ENCODE measurements around the gene COMT. TPM values are rescaled to one million over a fixed set of nuclear protein-coding genes. Genes with fewer than 3 reads are reported as not detected.
"Not testable (repeated sequence)": the region's sequence is repeated elsewhere in the genome, so short reads cannot be mapped to it uniquely, and the experiment has no call there.

The COMT gene
- total RNA-seq = 459 and 555 TPM in 2 replicates
- polyA plus RNA-seq (2012) = 331 TPM

DNA sequence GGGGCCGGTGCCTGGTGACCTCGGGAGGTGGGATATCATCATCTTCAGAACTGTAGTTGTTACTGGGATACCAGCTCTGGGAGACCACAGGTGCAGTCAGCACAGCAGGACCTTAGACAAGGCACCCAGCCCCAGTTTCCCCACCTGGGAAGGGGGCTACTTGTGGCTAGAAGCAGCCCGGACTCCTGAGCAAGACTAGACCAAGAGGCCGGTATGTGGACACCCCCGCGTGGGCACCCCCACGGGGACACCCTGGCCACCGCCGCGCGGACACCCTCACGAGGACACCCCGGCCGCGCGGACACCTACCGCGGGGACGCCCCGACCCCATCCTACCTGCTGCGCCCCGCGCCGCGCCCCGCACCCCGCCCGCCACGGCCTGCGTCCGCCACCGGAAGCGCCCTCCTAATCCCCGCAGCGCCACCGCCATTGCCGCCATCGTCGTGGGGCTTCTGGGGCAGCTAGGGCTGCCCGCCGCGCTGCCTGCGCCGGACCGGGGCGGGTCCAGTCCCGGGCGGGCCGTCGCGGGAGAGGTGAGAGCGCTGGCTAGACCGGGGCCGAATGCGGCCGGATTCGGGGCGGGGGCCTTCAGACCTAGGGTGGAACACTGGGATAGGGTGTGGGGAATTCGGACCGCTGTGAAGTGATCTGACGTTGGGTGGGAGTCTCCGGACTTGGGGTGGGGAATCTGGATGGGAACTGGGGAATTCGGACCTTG, at the start of gene COMT, which contains the start of gene TXNRD2:
TSS of gene COMT (plus strand) at position 408 of the 718 bp plus-strand sequence. CDS start 20,755 bp downstream, outside the sequence.
TSS of gene TXNRD2 (minus strand) at position 454 of the 718 bp plus-strand sequence. CDS start at position 439, 15 bp downstream.
- DNase-seq (ENCODE audit: low read depth) = peak; percentile 76

DNA sequence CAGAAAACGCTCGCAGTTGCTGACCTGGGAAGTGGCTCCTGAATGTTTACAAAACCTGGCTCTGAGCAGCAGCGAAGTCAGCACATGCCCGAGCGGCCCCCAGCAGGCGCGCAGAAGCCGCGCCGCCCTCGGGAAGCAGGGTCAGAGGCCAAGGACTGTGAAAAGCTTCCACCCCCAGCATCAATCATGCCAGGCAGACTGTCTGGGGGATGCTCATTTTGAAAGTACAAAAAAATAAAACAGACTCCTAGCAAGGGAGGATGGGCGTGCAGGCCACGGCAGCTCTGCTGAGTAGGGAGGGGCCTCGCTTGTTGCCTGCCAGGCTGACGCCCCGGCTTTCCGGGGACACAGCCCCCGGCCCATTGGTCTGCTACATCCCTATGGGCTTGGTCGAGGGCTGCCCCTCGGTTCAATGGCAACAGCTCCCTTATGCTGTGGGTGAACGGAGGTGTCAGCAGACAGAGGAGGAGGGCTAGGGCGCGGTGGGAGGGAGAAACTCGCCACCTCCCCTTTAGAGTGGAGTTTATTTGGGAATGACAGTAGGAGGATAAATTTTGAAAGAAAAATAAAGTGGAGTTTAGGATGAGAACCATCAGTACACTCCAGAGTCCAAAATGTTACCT, 49.2 kb upstream of the COMT start:
- DNase-seq (ENCODE audit: low read depth) = no peak

DNA sequence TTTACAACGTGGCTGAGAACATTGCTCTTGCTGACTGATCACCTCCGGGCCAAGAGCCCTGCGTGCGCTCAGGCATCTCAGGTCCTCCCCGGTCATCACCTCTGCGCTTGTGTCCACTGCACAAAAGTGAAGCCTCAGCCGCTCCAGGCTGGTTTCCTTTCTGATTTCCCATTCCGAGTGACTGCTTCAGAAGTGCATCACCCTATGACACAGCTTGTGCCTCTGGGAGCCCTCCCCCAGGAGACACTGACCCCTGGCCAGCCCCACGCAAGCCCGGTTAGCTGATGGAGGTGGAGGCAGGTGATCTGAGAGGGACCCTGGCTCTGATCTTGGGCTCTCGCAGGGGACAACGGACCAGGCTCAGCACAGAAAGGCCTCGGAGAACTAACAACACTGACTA, 48.6 kb upstream of the COMT start:
- no peak for DNase-seq (ENCODE audit: low read depth)

DNA sequence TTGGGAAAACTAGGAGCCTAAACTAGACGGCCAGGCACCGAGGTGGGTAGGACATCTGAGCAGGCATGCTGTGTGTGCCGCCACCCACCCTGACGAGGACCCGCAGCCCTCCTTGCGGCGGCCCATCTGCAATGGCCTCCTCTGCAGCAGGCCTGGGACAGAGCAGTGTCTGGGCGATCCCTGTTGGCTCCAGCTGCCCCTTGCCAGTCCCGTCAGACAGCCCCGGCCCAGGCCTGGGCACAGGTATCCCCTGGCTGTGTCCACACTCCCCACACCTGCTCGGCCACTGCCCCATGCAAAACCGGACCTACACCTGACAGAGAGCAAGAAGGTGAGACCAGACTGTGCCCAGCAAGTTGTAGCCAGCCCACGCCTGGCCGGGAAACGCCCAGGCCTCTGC, 48.2 kb upstream of the COMT start:
- DNase-seq (ENCODE audit: low read depth) = no peak

DNA sequence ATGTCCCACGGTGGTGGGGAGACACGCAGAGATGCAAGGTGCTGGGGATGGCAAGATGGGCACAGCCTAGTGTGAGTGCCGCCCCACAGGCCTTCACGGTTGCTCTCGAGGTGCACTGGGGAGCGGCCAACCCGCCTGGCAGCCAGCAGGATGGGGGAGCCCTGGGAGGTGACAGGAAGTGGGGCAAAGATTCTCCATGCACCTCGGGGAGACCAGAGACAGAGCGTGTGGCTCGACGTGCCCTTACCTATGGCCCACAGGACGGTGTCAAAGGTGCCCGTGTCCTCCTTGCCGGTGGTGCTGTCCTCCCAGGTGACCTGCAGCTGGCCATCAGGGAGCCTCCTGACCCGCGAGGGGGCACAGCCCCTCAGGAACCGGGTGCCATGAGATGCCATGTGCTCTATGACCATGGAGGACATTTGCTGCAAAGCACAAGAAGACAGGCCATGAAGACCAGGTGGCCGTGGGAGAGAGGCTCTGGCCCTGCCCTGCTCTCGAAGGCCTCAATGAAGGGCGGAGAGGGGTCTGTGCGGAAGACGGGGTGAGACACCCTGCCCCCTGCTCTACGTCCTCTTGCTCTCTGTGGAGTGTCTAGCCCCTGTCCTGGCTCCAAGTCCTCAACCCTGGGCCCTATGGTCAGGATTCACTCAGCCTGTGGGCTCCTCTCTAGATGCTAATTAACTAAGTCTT, 46.3 kb upstream of the COMT start:
- no peak for DNase-seq (ENCODE audit: low read depth)

DNA sequence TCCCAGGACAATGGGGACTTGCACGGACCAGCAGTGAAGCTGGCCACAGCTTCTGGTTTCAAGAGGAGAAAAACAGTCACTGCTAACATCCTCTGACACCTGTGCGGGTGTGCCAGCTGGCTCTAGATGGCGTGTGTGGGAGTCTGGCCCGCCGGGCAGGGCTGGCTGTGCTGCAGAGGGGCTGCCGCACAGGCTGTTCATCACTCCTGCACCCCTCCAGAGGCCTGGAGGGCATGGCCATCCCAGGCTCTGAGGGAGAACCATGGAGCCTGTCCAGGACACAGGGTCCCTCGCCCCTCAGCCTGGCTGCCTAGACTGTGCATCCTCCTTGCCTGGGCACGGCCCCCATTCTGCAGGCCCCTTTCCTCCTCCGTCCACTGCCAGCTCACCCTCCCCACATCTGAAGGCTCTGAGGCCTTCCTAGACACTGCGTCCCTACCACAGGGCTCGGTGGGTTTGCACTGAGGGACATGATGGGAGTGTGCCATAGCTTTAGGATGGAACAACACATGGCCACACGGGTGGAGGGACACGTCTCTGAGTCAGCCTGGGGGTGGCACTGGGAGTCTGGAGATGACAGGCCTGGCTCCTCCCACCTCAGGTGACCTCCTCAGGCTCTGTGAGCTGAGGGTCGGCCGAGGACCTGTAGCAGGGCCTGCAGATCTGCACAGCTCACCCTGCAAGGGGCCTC, 44.8 kb upstream of the COMT start:
- no peak for DNase-seq (ENCODE audit: low read depth)

DNA sequence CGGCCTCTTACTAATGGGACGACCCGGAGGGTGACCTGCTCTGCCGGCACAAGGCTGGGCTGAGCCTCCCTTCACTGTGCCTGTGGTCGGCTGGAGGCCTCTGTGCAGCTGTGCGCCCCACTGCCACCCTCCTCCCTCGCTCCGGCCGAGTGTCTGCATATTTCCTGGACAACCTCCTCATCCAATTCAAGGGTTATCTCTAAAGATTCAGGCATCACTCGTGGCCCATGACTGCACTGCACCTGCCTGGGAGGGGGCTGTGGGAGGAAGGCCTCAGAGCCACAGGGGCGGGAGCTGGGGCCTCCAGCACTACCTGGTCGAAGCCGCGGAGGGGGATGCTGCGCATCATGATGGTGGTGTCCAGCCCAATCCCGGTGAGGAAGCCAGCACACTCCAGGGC, 43.8 kb upstream of the COMT start:
- no peak for DNase-seq (ENCODE audit: low read depth)

DNA sequence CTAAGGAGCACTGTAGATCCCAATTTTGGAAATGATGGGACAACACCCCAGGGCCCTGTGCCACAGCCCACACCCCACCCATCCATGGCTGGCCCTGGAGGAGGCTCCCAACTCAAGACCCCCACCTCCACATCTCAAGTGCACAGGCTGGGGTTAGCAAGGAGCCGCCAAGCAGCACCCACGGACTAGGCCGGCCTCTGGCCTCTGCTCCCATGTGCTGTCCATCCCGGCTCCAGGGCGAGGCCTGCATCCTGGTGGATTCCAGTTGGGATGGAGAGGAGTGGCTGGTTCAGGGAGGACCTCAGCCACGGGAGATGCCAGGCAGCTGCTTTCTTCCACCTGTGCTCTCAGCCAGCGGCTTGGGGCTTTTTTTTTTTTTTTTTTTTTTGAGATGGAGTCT, 43.4 kb upstream of the COMT start:
- DNase-seq (ENCODE audit: low read depth) = no peak

DNA sequence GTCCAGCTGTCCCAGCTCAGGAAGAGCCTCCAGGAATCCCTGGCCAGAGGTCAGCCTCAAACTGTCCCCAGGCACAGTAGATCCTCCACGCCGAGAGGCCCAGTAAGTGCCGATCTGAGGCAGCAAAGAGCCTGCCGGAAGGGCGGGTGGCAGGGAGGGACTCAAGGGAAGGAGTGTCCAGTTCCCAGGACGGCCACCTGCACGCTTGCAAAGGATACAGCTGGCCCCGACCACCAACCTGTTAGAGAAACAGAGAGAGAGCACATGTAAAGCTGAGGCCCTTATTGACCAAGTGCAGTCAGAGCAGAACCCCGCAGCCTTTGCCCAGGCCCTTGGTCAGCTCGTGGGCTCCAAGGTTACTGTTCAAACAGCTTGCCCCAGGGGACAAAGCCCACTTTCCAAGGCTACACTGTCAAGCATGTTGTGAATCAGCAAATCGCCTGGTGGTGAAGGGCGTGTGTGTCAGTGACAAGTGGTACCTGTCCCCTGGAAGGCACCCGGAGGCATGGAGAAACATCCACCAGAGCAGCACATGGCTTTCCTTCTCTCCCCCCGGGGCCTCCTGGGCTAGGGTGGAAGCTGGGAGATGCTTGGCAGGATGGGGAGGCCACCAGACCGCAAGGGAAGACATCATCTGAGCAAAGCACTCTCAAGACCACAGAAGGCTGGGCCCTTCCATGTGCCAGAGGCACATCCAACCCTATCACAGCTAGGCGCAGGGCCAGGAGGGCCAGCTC, 42.6 kb upstream of the COMT start:
- no peak for DNase-seq (ENCODE audit: low read depth)

DNA sequence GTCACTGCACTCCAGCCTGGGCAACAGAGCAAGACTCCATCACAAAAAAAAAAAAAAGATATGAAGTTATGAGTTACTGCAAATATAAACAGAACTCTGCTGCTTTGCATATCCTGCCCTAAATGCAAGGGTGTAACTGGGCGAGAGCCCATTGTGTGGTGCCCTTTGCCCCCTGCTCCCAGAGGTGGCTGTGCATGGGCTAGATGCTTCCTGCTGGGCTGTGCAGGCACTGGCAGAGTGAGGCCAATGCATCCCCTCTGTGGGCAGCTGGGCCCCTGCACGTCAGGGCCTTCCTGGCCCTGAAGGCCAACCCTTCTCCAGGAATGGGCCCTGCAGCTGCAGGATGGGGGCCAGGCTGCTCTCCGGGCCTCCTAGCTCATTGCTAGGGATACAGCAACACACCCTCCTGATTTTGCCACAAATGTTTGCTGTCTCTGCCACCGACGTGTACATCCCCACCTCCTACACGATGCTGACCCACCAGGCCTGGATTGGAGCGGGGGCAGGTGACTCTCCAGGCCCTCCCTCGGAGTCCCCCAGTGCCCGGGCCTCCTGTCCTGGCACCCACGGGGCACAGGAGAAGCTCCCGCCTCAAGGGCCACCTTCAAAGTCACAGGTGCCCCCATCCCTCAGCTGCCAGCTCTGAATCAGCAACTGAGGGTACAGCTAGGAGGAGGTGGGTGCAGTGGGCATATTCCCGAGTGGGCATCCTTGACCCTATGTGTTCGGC, 40.7 kb upstream of the COMT start:
- DNase-seq (ENCODE audit: low read depth) = no peak

DNA sequence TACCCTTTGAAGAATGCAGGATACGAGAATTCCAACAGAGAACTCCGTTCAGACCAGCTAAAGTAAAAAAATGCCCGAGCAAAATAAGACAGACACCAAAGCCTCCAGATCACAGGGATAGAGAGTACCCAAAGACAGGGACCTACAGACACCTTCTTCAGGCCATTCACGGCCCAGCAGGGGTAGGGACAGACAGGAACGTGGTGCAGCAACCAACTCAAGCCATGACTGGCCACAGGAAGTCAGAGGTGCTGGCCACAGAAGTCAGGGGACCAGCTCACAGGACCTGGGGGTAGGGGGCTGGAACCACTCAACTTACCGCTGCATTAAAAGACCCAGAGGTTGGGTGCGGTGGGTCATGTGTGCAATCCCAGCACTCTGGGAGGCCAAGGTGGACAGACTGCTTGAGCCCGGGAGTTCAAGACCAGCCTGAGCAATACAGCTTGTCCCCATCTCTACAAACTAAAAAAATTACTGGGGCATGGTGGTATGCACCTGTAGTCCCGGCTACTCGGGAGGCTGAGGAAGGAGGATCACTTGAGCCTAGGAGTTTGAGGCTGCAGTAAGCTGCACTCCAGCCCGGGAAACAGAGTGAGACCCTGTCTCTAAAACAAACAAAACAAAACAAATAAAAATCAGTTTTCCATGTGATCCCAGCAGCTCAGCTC, 39.9 kb upstream of the COMT start:
- DNase-seq (ENCODE audit: low read depth) = no peak

DNA sequence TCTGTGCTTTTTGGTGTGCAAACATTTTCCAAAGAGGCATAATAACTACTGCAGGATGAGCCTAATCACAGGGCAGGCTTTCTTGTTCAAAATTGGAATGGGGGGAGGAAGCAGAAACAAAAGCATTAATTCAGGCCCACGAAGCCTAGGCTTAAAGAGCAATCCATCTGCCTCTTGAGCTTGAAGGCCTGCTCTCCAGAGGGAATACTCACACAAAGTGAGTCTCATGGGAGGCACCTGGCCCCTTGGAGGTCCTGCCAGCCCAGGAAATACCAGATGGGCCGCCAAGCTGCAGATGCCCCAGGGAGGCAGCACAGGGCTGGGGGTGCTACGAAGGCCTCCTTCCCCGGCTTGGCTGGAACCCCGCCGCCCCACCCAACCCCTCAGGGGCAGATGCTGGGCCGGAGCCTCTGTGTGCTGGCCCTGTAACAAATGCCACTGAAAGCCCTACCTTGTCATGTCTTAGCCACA, 39.3 kb upstream of the COMT start:
- DNase-seq (ENCODE audit: low read depth) = no peak

DNA sequence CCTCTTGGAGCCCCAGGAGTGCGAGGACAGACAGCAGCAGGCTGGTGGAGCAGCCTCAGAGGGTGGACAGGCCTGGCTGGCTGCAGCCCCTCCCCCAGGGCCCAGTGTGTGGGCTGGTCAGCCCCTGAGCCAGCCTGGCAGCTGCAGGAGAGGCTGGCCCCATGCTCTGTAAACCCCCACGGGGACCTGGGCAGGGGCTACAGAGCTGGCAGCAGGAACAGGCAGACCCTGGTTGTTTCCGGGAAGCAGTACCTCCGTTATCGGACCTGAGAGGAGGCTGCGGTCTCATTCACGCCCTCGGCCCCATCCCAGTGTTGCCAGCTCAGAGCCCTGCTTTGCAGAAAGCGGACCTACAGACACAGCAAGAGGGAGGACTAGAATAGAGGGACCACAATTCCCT, 38.5 kb upstream of the COMT start:
- DNase-seq (ENCODE audit: low read depth) = peak; percentile 84

DNA sequence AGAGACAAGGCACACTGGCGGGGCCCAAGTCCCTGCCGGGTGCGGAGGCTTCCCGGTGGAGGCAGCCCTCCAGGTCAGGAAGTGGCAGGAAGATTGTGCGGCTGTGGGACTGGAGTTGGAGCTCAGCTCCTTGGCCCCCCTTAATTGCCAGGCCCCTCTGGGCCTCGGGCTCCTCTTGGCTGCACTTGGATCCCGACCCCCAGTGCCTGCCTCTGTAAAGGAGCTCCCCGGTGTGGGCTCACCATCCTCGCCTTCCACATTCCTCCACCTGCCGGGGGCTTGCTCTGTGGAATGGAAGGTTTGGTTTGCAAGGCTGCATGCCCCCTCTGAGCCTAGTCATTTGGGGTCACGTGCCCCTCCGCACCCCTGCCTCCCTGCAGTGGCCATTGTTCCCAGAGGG, 38.1 kb upstream of the COMT start:
- no peak for DNase-seq (ENCODE audit: low read depth)

DNA sequence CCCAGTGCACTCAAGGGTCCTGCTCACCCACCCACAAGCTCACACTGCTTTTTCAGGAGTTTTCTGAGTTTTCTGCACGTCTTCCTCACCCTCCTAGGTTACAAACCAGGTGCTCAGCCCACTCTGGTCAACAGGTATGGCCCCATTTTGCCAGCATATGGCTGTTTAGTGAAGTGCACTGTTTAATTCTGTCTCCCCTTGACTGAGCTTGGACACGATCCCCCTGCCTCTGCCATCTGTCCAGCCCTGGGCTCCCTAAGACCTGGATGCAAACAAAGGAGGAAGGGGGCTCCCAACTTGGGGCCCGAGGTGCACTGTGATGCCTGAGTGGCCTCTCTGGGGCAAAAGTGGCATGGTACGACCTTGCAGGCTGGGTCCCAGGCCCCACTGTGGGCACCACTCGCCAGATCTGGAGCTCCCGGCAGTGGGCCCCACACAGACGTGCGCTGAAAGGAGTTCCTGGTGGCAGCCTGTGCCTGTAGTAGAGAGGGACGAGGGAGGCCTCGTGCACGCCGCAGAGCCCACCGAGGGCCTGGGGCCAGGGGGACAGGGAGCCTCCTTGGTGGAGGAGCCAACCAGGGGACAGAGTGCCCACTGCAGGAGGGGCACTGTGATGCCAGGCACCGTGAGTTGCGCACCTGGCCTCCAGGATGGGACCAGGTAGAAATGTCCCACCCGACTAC, 37.3 kb upstream of the COMT start:
- no peak for DNase-seq (ENCODE audit: low read depth)

DNA sequence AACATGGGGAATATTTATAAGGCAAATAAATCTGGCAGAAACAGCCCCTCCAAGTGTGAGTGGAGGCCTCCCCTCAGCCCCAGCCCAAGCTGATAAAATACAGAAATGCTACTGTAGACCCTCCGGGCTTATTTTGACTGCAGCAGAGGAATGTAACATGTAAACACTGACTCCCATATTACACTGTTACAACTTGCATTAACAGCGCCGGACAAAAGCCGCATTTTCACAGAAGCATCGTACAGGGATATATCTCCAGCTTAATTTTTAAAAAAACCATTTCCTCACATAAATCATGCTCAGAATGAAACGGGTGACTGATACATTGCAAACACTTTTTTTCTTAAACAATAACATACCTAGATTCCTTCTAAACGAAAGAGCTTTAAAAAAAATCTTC, 36.6 kb upstream of the COMT start:
- no peak for DNase-seq (ENCODE audit: low read depth)

DNA sequence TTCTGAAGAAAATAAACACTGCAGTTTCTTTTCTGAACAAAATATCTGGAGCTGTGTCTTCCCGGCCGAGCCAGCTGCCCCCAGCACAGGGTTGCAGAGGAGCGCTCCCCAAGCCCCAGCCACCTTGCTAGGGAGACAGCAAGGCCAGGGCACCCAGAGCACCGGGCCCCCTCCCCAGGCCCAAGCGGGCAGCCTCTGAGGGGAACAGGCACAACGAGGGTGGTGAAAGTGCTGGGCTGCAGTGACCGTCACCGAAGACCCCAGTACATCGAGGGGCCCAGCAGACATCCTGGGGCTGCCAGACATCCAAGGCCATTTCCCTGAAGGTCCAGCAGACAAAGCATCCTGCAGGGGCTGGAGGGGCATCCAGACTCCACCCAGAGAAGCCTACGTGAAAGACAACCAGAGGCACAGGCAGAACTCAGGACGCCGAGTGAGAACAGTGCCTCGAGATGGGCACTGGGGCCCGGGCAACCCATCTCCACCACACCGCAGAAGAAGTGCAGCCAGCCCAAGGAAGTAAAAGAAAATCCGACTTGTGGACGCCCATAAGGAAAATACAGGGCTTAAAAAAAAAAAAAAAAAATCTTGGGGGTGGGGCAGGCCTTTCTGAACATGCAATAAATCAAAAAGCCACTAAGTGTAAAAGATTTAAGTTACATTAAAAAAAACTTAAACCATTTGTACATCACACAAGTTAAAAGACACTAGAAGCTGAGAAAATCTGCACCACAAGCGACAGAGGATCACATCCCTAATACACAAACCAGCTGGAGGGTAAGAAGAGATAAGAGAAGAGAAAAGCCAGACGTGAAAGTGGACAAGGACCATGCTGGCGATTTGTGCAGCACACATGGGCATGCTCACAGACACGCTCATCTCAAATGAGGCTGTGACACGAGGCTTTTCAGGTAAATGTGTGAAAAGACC, 36.0 kb upstream of the COMT start:
- DNase-seq (ENCODE audit: low read depth) = no peak

DNA sequence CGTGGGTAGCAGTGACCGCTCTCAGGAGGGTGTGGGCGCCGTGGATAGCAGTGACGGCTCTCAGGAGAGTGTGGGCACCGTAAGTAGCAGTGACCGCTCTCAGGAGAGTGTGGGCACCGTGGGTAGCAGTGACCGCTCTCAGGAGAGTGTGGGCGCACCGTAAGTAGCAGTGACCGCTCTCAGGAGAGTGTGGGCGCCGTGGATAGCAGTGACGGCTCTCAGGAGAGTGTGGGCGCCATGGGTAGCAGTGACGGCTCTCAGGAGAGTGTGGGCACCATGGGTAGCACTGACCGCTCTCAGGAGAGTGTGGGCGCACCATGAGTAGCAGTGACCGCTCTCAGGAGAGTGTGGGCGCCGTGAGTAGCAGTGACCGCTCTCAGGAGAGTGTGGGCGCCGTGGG, 34.7 kb upstream of the COMT start:
- not testable (repeated sequence) for DNase-seq (ENCODE audit: low read depth)

Measured in myocyte (in vitro differentiated cells).